Measurements from ENCODE around the gene D2HGDH. TPM values are rescaled to one million over a fixed set of nuclear protein-coding genes. Genes with fewer than 3 reads are reported as not detected.
A peak's percentile ranks its signal among the peaks of the same experiment; 100 is the strongest.
"Not testable (repeated sequence)": the region's sequence is repeated elsewhere in the genome, so short reads cannot be mapped to it uniquely, and the experiment has no call there.

The D2HGDH gene
- total and polyA plus RNA-seq, 7 donors: 6.0 to 36.9 (median 12.0) TPM

DNA sequence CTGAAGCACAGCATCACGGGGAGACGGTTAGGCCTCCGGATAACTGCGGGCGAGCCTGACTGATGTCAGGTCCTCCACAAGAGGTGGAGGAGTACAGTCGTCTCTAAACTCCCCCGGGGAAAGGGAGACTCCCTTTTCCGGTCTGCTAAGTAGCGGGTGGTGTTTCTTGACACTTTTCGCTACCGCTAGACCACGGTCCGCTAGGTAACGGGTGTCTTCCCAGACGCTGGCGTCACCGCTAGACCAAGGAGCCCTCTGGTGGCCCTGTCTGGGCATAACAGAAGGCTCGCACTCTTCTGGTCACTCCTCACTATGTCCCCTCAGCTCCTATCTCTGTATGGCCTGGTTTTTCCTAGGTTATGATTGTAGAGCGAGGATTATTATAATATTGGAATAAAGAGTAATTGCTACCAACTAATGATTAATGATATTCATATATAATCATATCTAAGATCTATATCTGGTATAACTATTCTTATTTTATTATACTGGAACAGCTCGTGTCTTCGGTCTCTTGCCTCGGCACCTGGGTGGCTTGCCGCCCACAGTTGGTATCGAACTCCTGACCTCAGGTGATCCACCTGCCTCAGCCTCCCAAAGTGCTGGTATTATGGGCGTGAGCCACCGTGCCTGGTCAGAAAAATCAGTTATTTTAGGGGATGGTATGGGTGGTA lies 1.8 kb upstream of the D2HGDH start:
- not testable (repeated sequence) for H3K27ac ChIP-seq, H3K9me3 ChIP-seq, H3K27me3 ChIP-seq, H3K36me3 ChIP-seq
- intact Hi-C loops (cut with DNase I): loop anchor here (5.0 kb wide), 1 partner anchor 880 kb away; no protein-coding TSS in a partner anchor
- TF ChIP-seq, protein P1, sequence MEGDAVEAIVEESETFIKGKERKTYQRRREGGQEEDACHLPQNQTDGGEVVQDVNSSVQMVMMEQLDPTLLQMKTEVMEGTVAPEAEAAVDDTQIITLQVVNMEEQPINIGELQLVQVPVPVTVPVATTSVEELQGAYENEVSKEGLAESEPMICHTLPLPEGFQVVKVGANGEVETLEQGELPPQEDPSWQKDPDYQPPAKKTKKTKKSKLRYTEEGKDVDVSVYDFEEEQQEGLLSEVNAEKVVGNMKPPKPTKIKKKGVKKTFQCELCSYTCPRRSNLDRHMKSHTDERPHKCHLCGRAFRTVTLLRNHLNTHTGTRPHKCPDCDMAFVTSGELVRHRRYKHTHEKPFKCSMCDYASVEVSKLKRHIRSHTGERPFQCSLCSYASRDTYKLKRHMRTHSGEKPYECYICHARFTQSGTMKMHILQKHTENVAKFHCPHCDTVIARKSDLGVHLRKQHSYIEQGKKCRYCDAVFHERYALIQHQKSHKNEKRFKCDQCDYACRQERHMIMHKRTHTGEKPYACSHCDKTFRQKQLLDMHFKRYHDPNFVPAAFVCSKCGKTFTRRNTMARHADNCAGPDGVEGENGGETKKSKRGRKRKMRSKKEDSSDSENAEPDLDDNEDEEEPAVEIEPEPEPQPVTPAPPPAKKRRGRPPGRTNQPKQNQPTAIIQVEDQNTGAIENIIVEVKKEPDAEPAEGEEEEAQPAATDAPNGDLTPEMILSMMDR (IDR thresholded peaks at IDR 0.05): peak in 2 of 4 experiments; percentile 48 to 51
- WGBS, 2 donors: 42 to 50% methylated on average over 25 of the region's 26 CpGs
- H3K4me3 ChIP-seq: peak overlapping the region in 1 of 4 donors; percentile 27
- peak; percentile 85 for DNase-seq
- H3K4me1 ChIP-seq: peaks cover 0 to 22% (median 12%) of the 10 kb centered on the region in 4 donors

DNA sequence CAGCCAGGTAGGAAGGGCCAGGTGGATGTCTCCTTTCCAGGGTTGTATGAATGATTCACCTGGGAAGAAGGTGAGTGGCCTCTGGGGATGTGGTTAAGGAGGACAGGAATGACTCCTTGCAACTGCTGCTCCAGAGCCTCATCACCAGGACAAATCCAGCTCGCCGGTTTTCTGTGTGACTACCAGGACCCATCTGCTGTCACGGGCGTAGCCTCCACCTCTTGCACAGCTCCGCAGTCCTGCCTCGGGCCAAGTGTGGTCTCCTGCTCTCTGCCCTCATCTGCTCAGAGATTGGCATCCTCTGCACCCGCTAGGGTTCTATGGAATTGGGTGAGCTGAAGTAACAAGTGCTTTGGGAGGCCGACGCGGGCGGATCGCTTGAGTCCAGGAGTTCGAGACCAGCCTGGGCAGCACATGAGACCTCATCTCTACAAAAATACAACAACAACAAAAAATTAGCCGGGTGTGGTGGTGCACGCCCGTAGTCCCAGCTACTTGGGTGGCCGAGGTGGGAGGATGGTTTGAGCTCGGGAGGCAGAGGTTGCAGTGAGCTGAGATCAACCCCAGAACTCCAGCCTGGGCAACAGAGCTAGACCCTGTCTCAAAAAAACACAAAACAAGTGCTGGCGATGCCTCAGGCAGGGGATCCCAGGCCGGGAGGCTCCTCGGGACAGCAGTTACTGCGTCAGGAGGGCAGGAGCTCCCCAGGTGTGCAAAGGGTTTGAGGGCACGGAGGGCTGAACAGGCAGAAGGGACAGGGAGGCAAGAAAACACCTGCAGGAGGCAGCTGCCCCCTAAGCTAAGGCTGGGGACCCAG lies 831 bp upstream of the D2HGDH start:
- WGBS, 2 donors: 82 to 88% methylated on average over 23 of the region's 23 CpGs
- Histone ChIP-seq H3K36me3 (peaks cover 0 to 5% (median 0%) of the 10 kb centered on the region in 4 donors), H3K4me3 (peak overlapping the region; percentile 34 to 93 (median 74)), H3K27me3 (no peaks in the 10 kb centered on the region), H3K4me1 (peaks cover 0 to 22% (median 12%) of the 10 kb centered on the region in 4 donors), H3K27ac (peak overlapping the region; percentile 88 to 95 (median 93)), H3K9me3 (no peaks in the 10 kb centered on the region)
- TF ChIP-seq POLR2A (IDR thresholded peaks at IDR 0.05) (no peak), POLR2AphosphoS5 (IDR thresholded peaks at IDR 0.05) (no peak), EP300 (IDR thresholded peaks at IDR 0.05) (no peak)
- TF ChIP-seq, protein P1 (IDR thresholded peaks at IDR 0.05): no peak
- DNase-seq: no peak
- intact Hi-C loops (cut with DNase I): loop anchor here (2.0 to 5.0 kb wide), 3 partner anchors 31 to 881 kb away; partner anchors contain the start of gene ING5

DNA sequence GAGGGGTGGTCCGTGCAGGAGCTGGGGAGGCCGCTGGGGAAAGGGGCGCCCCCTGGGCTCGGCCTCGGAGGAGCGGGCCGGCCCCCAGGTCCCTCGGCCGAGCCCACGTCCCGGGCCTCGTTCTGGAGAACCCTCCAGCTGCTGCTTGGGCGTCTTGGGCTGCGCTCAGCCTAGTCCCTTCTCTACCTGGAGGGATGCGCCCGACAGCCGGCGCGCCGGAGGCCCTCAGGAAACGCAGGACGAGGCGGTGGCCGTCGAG lies 293 bp upstream of the D2HGDH start:
- TF ChIP-seq EP300 (IDR thresholded peaks at IDR 0.05): no peak
- peak in 1 of 4 donors; percentile 26 for TF ChIP-seq POLR2AphosphoS5 (IDR thresholded peaks at IDR 0.05)
- no peak for TF ChIP-seq POLR2A (IDR thresholded peaks at IDR 0.05)
- Histone ChIP-seq H3K9me3 (no peaks in the 10 kb centered on the region), H3K4me3 (peak overlapping the region; percentile 34 to 93 (median 74)), H3K36me3 (peaks cover 0 to 8% (median 0%) of the 10 kb centered on the region in 4 donors), H3K4me1 (peaks cover 0 to 22% (median 12%) of the 10 kb centered on the region in 4 donors), H3K27ac (peak overlapping the region; percentile 88 to 95 (median 93)), H3K27me3 (no peaks in the 10 kb centered on the region)
- intact Hi-C loops (cut with DNase I): loop anchor here (2.0 to 5.0 kb wide), 3 partner anchors 31 to 882 kb away; partner anchors contain the start of gene ING5
- DNase-seq: no peak
- WGBS, 2 donors: 2% methylated on average over 25 of the region's 25 CpGs

DNA sequence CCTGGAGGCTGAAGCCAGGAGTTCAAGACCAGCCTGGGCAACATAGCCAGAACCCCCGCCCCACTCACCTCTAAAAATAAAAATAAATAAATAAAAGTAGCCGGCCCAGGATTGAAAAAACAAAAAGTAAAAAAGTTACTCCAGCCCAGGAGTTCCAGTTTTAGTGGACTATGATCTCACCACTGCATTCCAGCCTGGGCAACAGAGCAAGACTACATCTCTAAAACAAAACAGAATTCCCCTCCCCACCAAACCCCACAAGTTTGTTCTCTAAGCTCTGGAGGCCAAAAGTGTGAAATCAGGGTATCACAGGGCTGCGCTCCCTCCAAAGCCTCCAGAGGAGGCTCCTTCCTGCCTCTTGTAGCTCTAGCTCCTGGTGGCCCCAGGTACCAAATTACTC lies 1.7 kb downstream of the D2HGDH start:
- H3K36me3 ChIP-seq: peaks cover 0 to 14% (median 0%) of the 10 kb centered on the region in 4 donors
- peaks cover 0 to 22% (median 12%) of the 10 kb centered on the region in 4 donors for H3K4me1 ChIP-seq
- intact Hi-C loops (cut with DNase I): no loop called here
- WGBS, 2 donors: 64 to 80% methylated on average over 3 of the region's 3 CpGs
- no peaks in the 10 kb centered on the region for H3K27me3 ChIP-seq
- H3K4me3 ChIP-seq: peak overlapping the region in 1 of 4 donors; percentile 66
- TF ChIP-seq EP300 (IDR thresholded peaks at IDR 0.05): no peak
- no peak for TF ChIP-seq POLR2A (IDR thresholded peaks at IDR 0.05)
- no peak for TF ChIP-seq POLR2AphosphoS5 (IDR thresholded peaks at IDR 0.05)
- TF ChIP-seq, protein P1 (IDR thresholded peaks at IDR 0.05): no peak
- no peak for DNase-seq
- no peak overlapping the region for H3K27ac ChIP-seq
- H3K9me3 ChIP-seq: no peaks in the 10 kb centered on the region

DNA sequence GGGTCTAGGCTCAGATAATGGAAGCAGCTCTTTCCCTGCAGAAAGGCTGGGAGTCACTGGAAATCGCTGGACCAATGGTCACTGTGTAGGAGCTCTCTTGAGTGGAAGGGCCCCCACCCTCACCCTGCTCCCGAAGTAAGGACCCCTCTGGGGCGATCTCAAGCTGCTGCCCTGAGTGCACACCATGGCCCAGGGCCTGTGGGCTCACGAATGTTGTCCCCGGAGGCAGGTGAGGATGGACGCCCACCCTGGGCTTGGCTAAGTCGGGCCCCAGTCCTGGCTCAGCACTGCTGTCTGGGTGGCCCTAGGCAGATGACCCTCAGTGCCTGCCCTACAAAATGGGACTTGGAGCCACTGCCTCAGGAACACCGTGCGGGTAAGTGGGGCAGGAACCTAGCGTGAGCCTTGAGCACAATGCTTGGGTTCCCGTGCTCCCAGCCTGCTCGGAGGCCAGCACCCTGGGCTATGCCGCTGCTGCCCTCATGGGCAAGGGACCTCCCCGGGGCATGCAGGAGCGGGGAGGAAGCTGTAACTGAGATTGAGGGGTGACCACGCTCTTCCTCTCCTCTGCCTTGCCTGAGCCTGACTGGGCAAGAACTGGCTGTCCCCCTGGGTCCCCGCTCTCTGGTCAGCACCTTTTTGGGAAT lies 3.7 kb downstream of the D2HGDH start:
- Histone ChIP-seq H3K36me3 (peaks cover 0 to 18% (median 0%) of the 10 kb centered on the region in 4 donors), H3K4me3 (no peak overlapping the region), H3K4me1 (peaks cover 0 to 22% (median 12%) of the 10 kb centered on the region in 4 donors), H3K27ac (no peak overlapping the region), H3K27me3 (no peaks in the 10 kb centered on the region), H3K9me3 (no peaks in the 10 kb centered on the region)
- DNase-seq: no peak
- WGBS, 2 donors: 96% methylated on average over 17 of the region's 17 CpGs
- TF ChIP-seq, protein P1 (IDR thresholded peaks at IDR 0.05): no peak
- TF ChIP-seq EP300 (IDR thresholded peaks at IDR 0.05) (no peak), POLR2AphosphoS5 (IDR thresholded peaks at IDR 0.05) (no peak), POLR2A (IDR thresholded peaks at IDR 0.05) (no peak)
- intact Hi-C loops (cut with DNase I): no loop called here

Measured in sigmoid colon (tissue), 7 donors.